ENCODE measurements around the gene MT1B.
A peak's percentile ranks its signal among the peaks of the same experiment; 100 is the strongest.
"Not testable (repeated sequence)": the region's sequence is repeated elsewhere in the genome, so short reads cannot be mapped to it uniquely, and the experiment has no call there.

MT1B gene

GRCh38 chr16:56617212-56618085 lies 34.2 kb upstream of the MT1B start:
- TF ChIP-seq CTCF (IDR thresholded peaks at IDR 0.05; ENCODE audit: low read depth, low read length, missing control alignments): no peak
- DNase-seq (ENCODE audit: extremely low read depth, low read depth): no peak
- H3K4me3 ChIP-seq (replicated peaks; ENCODE audit: low read depth, low read length): peak overlapping the region; percentile 45

GRCh38 chr16:56618138-56618537 lies 33.5 kb upstream of the MT1B start:
- no peak for DNase-seq (ENCODE audit: extremely low read depth, low read depth)
- TF ChIP-seq CTCF (IDR thresholded peaks at IDR 0.05; ENCODE audit: low read depth, low read length, missing control alignments): no peak
- H3K4me3 ChIP-seq (replicated peaks; ENCODE audit: low read depth, low read length): peak overlapping the region; percentile 45

GRCh38 chr16:56620339-56620897 lies 31.3 kb upstream of the MT1B start:
- H3K4me3 ChIP-seq (replicated peaks; ENCODE audit: low read depth, low read length): no peak overlapping the region
- no peak for DNase-seq (ENCODE audit: extremely low read depth, low read depth)
- TF ChIP-seq CTCF (IDR thresholded peaks at IDR 0.05; ENCODE audit: low read depth, low read length, missing control alignments): no peak

GRCh38 chr16:56621665-56622445 lies 29.8 kb upstream of the MT1B start:
- not testable (repeated sequence) for H3K4me3 ChIP-seq (replicated peaks; ENCODE audit: low read depth, low read length); DNase-seq (ENCODE audit: extremely low read depth, low read depth)

- not testable (repeated sequence) for H3K4me3 ChIP-seq (replicated peaks; ENCODE audit: low read depth, low read length); DNase-seq (ENCODE audit: extremely low read depth, low read depth)
These were observed 28.5 kb upstream of the MT1B start for GRCh38 chr16:56623184-56623583.

- no peak for TF ChIP-seq CTCF (IDR thresholded peaks at IDR 0.05; ENCODE audit: low read depth, low read length, missing control alignments)
- no peak for DNase-seq (ENCODE audit: extremely low read depth, low read depth)
- H3K4me3 ChIP-seq (replicated peaks; ENCODE audit: low read depth, low read length): no peak overlapping the region
These were observed 28.0 kb upstream of the MT1B start for GRCh38 chr16:56623637-56624036.

GRCh38 chr16:56625140-56625942 lies 26.3 kb upstream of the MT1B start, which contains the start of gene MT1E:
Gene MT1E (plus strand): TSS chr16:56625781. CDS start chr16:56625852, 71 bp downstream.
- peak within 1 kb of the TSS; percentile 80 for H3K4me3 ChIP-seq (replicated peaks; ENCODE audit: low read depth, low read length)
- TF ChIP-seq CTCF (IDR thresholded peaks at IDR 0.05; ENCODE audit: low read depth, low read length, missing control alignments): no peak
- DNase-seq (ENCODE audit: extremely low read depth, low read depth): no peak

Measured in HFF-Myc (cell line).